Measurements from ENCODE around the gene ZFP69. TPM values are rescaled to one million over a fixed set of nuclear protein-coding genes. Genes with fewer than 3 reads are reported as not detected.
A peak's percentile ranks its signal among the peaks of the same experiment; 100 is the strongest.

The ZFP69 gene
- total and polyA plus RNA-seq, 10 of the 15 experiments (the other 5 are each of a cell fraction or from before 2014, with no cell fraction given) = 1.9 to 6.4 (median 3.7) TPM

DNA sequence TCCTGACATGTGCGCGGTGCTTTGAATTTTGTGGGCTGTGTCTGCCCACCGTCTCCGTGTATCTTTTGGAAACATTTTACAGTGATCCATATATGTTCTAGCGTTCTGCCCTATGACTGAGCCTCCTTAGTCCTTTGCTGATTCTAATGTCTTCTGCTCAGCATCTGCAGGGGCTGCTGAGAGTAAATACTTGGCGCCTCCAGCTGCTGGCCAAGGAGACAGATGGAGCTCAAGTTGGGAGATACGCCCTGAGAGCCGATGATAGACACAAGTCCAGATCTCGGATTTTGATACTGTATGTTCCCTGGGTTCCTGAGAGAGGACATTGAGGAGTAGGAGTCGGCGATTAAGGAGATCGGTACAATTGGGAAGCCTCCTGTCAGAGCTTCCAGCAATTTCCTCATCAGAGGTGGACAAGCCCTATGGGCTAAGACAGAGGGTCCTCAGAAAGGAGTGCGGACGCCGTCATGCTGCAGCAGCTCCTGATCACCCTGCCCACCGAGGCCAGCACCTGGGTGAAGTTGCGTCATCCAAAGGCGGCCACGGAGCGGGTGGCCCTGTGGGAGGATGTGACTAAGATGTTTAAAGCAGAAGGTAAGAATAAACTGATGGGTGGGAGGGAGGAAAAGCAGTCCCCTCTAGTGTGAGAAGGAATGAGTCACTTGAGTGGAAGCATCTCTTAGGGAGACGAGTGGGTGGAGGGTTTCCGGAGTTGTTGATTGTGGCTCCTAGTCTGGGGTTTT lies 26.4 kb upstream of the ZFP69 start (continued):
- TF ChIP-seq ZBTB11 (CRISPR knock-in tag; IDR thresholded peaks at IDR 0.05) = no peak
- TF ChIP-seq EED (IDR thresholded peaks at IDR 0.05; ENCODE audit: low read depth) = peak; percentile 87
- TF ChIP-seq NRF1 (conservative IDR thresholded peaks at IDR 0.05; ENCODE audit: low read depth, low read length) = no peak
- TF ChIP-seq TAF1 (IDR thresholded peaks at IDR 0.05; ENCODE audit: borderline replicate concordance, low read depth, low read length) = 0 out of 2 replicates have a peak, but pooled peaks have one; percentile 15
- TF ChIP-seq TBL1XR1 (IDR thresholded peaks at IDR 0.05; ENCODE audit: low read depth, low read length) = peak; percentile 42; the same call in 1 of the 2 replicates
- TF ChIP-seq RCOR1 (conservative IDR thresholded peaks at IDR 0.05; ENCODE audit: low read depth, low read length) = no peak; the same call in 1 of the 2 replicates
- TF ChIP-seq NFYB (IDR thresholded peaks at IDR 0.05; ENCODE audit: insufficient read depth, low read depth, low read length) = no peak
- TF ChIP-seq PAX8 (IDR thresholded peaks at IDR 0.05) = no peak
- TF ChIP-seq BRCA1 (IDR thresholded peaks at IDR 0.05; ENCODE audit: low read depth, low read length) = no peak
- TF ChIP-seq ZNF274 (IDR thresholded peaks at IDR 0.05; ENCODE audit: insufficient read depth, insufficient read length) = no peak
- peak; percentile 91 for TF ChIP-seq RUNX3 (IDR thresholded peaks at IDR 0.05; ENCODE audit: low read length)
- no peak for TF ChIP-seq RELA (IDR thresholded peaks at IDR 0.05; ENCODE audit: borderline replicate concordance, partially characterized antibody)
- no peak for TF ChIP-seq YBX1 (IDR thresholded peaks at IDR 0.05)
- TF ChIP-seq SMC3 (IDR thresholded peaks at IDR 0.05; ENCODE audit: borderline replicate concordance, low read length) = no peak
- TF ChIP-seq CBX3 (IDR thresholded peaks at IDR 0.05; ENCODE audit: borderline replicate concordance, low read depth) = no peak
- TF ChIP-seq E4F1 (IDR thresholded peaks at IDR 0.05; ENCODE audit: borderline replicate concordance, partially characterized antibody) = no peak
- TF ChIP-seq NR2C1 (IDR thresholded peaks at IDR 0.05) = no peak
- no peak for TF ChIP-seq GATAD2B (conservative IDR thresholded peaks at IDR 0.05; ENCODE audit: low read depth)
- peak; percentile 88 to 89 for TF ChIP-seq IKZF2 (IDR thresholded peaks at IDR 0.05)
- TF ChIP-seq, protein P1, sequence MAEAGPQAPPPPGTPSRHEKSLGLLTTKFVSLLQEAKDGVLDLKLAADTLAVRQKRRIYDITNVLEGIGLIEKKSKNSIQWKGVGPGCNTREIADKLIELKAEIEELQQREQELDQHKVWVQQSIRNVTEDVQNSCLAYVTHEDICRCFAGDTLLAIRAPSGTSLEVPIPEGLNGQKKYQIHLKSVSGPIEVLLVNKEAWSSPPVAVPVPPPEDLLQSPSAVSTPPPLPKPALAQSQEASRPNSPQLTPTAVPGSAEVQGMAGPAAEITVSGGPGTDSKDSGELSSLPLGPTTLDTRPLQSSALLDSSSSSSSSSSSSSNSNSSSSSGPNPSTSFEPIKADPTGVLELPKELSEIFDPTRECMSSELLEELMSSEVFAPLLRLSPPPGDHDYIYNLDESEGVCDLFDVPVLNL (IDR thresholded peaks at IDR 0.05; ENCODE audit: low read depth, low read length) = no peak
- TF ChIP-seq, protein P2, sequence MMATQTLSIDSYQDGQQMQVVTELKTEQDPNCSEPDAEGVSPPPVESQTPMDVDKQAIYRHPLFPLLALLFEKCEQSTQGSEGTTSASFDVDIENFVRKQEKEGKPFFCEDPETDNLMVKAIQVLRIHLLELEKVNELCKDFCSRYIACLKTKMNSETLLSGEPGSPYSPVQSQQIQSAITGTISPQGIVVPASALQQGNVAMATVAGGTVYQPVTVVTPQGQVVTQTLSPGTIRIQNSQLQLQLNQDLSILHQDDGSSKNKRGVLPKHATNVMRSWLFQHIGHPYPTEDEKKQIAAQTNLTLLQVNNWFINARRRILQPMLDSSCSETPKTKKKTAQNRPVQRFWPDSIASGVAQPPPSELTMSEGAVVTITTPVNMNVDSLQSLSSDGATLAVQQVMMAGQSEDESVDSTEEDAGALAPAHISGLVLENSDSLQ (IDR thresholded peaks at IDR 0.05) = peak; percentile 21; the same call in 1 of the 2 replicates
- 0 out of 2 replicates have a peak, but pooled peaks have one; percentile 43 for TF ChIP-seq TCF3 (IDR thresholded peaks at IDR 0.05; ENCODE audit: borderline replicate concordance, insufficient read depth, low read depth, low read length)

All from GM12878 (cell line).